SH-SY5Y (cell line): ENCODE data around the gene HOXA10.

Experiments
- GATA2 ChIP-seq: IDR thresholded peaks from 2 replicates; pipeline ENCODE4 v1.6.1; 2011; ENCODE audit warnings: mild to moderate bottlenecking, low read depth, low read length
- GATA3 ChIP-seq: IDR thresholded peaks from 2 replicates; pipeline ENCODE4 v1.6.1; 2011; ENCODE audit warnings: low read depth, mild to moderate bottlenecking, low read length, moderate library complexity

GRCh38 chr7:27189295-27189996 lies 15.3 kb upstream of the HOXA10 start:
- no peak for TF ChIP-seq GATA2
- TF ChIP-seq GATA3: no peak
